ENCODE measurements around the gene PLXNA4. TPM values are rescaled to one million over a fixed set of nuclear protein-coding genes. Genes with fewer than 3 reads are reported as not detected.

Gene PLXNA4
- total and polyA plus RNA-seq, 12 donors: 0.83 to 17.0 (median 11.5) TPM

DNA sequence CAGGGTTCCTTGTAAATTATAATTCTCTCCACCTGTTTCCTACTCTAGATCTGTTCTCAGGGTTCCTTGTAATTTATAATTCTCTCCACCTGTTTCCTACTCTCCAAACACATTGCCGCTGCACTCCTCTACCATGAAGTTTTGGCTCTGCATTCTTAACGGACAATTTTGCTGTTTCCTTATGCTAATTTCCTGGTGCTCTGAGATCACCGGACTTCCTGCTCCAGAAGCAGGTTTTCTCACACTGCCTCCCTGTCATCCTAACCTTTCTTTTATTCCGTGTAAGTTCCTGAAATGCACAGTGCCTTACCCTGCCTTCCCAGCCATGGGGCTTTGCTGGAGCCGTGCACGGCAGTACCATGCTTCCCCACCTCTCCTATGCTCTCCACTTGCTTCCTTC is 256.8 kb downstream of the PLXNA4 start:
- H3K27me3 ChIP-seq: peaks cover 0 to 12% (median 0%) of the 10 kb centered on the region in 7 donors
- TF ChIP-seq, protein P1, sequence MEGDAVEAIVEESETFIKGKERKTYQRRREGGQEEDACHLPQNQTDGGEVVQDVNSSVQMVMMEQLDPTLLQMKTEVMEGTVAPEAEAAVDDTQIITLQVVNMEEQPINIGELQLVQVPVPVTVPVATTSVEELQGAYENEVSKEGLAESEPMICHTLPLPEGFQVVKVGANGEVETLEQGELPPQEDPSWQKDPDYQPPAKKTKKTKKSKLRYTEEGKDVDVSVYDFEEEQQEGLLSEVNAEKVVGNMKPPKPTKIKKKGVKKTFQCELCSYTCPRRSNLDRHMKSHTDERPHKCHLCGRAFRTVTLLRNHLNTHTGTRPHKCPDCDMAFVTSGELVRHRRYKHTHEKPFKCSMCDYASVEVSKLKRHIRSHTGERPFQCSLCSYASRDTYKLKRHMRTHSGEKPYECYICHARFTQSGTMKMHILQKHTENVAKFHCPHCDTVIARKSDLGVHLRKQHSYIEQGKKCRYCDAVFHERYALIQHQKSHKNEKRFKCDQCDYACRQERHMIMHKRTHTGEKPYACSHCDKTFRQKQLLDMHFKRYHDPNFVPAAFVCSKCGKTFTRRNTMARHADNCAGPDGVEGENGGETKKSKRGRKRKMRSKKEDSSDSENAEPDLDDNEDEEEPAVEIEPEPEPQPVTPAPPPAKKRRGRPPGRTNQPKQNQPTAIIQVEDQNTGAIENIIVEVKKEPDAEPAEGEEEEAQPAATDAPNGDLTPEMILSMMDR (IDR thresholded peaks at IDR 0.05): no peak
- peaks cover 0 to 14% (median 9%) of the 10 kb centered on the region in 9 donors for H3K4me1 ChIP-seq
- H3K36me3 ChIP-seq: no peaks in the 10 kb centered on the region
- no peaks in the 10 kb centered on the region for H3K9me3 ChIP-seq
- H3K27ac ChIP-seq: no peak overlapping the region
- ATAC-seq (no peak), DNase-seq (no peak)
- 65 to 75% methylated on average over 6 of the region's 6 CpGs for WGBS, 2 donors
- no peak overlapping the region for H3K4me3 ChIP-seq
- intact Hi-C loops (cut with DNase I): loop anchor here (2.0 to 10.0 kb wide), 7 partner anchors 181 to 1113 kb away; no protein-coding TSS in a partner anchor

GRCh38 chr7:132318352-132319318 is 257.6 kb downstream of the PLXNA4 start:
- no peaks in the 10 kb centered on the region for H3K9me3 ChIP-seq
- H3K4me3 ChIP-seq: no peak overlapping the region
- TF ChIP-seq, protein P1 (IDR thresholded peaks at IDR 0.05): peak; percentile 84 to 94 (median 90)
- H3K36me3 ChIP-seq: no peaks in the 10 kb centered on the region
- ATAC-seq (peak; percentile 84 to 93 (median 90)), DNase-seq (peak; percentile 81 to 84)
- 8 to 11% methylated on average over 20 of the region's 20 CpGs for WGBS, 2 donors
- intact Hi-C loops (cut with DNase I): loop anchor here (1.0 to 10.0 kb wide), 9 partner anchors 182 to 1114 kb away; partner anchors contain the start of gene PLXNA4 (in 1 of the 10)
- peaks cover 0 to 14% (median 9%) of the 10 kb centered on the region in 9 donors for H3K4me1 ChIP-seq
- no peak overlapping the region for H3K27ac ChIP-seq
- H3K27me3 ChIP-seq: peaks cover 0 to 12% (median 0%) of the 10 kb centered on the region in 7 donors

DNA sequence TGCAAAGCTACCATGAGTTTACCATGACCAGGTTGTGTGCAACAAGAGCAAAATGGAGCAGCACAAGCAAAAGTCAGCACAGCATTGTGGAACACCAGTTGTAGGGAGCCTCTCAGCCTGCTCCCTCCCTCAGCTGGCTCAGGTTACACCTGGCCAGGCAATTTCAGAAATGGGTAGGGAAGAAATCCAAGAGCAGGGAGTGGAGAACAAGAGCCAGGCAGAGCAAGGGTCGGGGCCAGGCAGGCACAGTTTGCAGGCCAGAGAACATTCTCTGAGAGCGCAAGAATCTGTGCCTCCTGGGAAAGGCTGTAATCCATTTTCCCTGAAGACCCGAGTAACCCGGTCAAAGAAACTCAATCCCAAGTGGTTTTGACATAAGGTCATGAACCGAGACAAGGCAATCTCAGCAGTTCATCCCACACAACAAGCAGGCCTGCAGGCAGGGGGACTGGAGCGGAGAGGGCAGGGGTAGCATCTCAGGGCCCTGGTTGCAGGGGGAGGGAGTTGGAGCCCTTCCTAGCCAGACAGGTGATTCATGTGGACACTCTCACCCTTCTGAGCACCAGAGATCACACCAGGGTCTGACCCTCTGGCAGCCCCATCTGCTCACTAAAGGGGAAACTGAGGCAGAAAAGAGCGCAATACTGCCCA is 258.4 kb downstream of the PLXNA4 start:
- ATAC-seq: peak in 2 of 8 donors; percentile 4 to 5
- H3K27me3 ChIP-seq: peaks cover 0 to 12% (median 0%) of the 10 kb centered on the region in 7 donors
- H3K36me3 ChIP-seq: no peaks in the 10 kb centered on the region
- 65 to 77% methylated on average over 7 of the region's 7 CpGs for WGBS, 2 donors
- intact Hi-C loops (cut with DNase I): loop anchor here (1.0 to 10.0 kb wide), 9 partner anchors 183 to 1114 kb away; partner anchors contain the start of gene PLXNA4 (in 1 of the 10)
- H3K4me1 ChIP-seq: peaks cover 0 to 14% (median 9%) of the 10 kb centered on the region in 9 donors
- TF ChIP-seq, protein P1 (IDR thresholded peaks at IDR 0.05): no peak
- no peaks in the 10 kb centered on the region for H3K9me3 ChIP-seq
- H3K27ac ChIP-seq: no peak overlapping the region
- DNase-seq: no peak
- no peak overlapping the region for H3K4me3 ChIP-seq

GRCh38 chr7:132312531-132313055 is 263.7 kb downstream of the PLXNA4 start:
- H3K36me3 ChIP-seq: no peaks in the 10 kb centered on the region
- ATAC-seq: no peak
- TF ChIP-seq, protein P1 (IDR thresholded peaks at IDR 0.05): no peak
- no peaks in the 10 kb centered on the region for H3K27me3 ChIP-seq
- DNase-seq: no peak
- intact Hi-C loops (cut with DNase I): loop anchor here in 2 of 10 donors (5.0 to 10.0 kb wide), 2 partner anchors 190 to 192 kb away; no protein-coding TSS in a partner anchor
- H3K9me3 ChIP-seq: no peaks in the 10 kb centered on the region
- no peaks in the 10 kb centered on the region for H3K4me1 ChIP-seq
- no peak overlapping the region for H3K4me3 ChIP-seq
- no peak overlapping the region for H3K27ac ChIP-seq
- WGBS, 2 donors: 82 to 90% methylated on average over 4 of the region's 4 CpGs

Measured in heart right ventricle (tissue), 16 donors.